Pons (tissue), 1 donor: Measurements from ENCODE around the gene TIMM10B.
A peak's percentile ranks its signal among the peaks of the same experiment; 100 is the strongest.

Source experiments
- DNase-seq: peaks from one replicate; pipeline ENCODE4 v3.0.0-alpha.2; 2016; ENCODE audit warnings: low spot score

TIMM10B gene

GRCh38 chr11:6472934-6473333 is 8.4 kb upstream of the TIMM10B start:
- no peak for DNase-seq

DNA sequence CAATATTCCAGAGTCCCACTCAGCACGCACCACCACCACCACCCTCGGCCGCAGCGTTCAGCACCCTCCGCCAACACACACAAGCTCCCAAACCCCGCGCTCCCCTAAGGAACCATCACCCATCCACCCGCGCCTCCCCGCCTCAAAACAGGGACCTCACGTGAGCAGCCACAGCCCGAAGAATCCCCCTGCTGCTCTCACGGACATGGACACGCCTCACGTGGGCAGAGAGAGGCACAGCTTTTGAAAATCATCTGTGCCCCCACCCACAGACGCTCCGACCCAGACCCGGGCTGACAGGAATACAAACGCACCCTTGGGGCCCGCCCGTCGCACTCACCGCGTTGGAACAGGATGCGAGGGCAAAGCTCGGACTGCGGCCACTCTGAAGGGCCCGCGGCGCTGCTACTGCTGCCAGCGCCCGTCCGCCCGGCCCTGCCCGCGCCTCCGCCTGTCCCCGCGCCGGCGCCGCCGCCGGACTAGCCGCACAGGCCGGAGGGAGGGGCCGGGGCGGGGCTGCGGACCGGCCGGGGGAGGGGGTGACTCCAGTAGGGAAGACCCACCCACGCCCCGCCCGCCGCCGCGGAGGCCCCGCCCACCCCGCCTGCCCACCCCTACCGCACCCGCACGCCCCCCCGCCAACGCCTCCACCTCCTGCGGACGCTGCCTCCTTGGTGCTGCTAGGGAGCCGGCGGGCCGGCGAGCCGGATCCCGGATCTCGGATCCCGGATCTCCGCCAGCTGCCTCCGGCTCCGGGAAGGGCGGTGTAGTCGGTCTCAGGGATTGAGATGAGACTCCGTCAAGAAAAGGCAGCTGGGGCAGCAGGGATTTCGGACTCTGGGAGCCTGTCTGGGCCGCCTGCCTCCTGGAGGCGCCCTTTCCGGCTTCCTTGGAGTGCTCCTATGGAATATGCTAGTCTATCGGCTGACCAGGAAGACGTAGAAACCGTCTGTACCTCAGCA is 7.6 kb upstream of the TIMM10B start, which contains the start of gene TRIM3:
TSS of gene TRIM3 (minus strand) at position 491 of the 962 bp plus-strand sequence. CDS start 8,246 bp downstream, outside the sequence.
- peak; percentile 89 for DNase-seq

DNA sequence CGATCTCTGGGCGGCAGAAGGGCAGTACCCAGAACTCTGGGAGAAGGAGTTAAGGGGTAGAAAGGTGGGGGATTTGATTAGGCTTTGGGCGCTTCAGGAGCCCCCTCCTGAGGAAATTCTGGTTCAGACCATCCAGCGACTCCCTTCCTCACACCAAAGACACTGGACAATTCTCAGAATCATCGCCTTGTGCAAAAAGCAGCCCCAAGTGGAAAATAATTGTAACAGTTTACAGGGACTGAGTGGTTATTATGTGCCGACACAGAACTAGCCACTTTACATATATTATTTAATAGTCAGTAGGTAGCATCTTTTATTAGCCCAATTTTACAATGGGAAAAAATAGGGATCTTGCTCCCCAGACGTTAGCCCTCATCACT is 6.9 kb upstream of the TIMM10B start:
- DNase-seq: no peak

DNA sequence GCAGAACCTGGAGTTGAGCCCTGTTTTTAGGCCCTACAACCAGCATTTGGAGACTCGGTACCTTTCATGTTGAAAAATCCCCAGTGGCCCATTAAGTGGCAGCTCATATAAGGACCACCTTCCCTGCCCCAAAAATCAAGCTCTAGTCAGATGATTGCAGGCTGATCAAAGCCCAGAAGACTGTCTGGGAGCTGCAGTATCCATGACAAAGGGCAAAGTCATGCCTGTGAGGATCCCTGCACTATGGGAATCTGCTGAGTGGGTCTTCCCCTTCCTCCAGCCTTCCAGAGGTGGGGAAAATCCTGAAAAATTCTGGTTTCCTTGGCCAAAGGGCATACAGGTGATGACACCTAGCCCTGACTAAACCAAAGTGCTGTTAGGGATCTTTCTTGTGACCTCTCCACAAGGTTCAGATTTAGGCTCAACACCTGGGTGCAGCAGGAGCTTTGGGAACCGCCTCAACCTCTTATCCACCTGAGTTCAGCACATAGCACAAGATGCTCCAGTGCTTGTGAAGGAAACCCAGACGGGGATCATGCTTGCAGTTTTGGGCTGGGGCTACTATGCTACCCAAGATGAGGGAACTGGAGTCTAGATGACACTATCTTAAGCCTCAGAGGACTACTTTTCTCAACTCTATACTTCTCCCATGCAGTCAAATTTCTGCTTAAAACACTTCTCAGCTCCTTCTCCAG is 6.3 kb upstream of the TIMM10B start:
- DNase-seq: no peak

GRCh38 chr11:6475936-6476335 is 5.4 kb upstream of the TIMM10B start:
- DNase-seq: no peak

- no peak for DNase-seq
These were observed 4.7 kb upstream of the TIMM10B start for GRCh38 chr11:6476571-6476970.

DNA sequence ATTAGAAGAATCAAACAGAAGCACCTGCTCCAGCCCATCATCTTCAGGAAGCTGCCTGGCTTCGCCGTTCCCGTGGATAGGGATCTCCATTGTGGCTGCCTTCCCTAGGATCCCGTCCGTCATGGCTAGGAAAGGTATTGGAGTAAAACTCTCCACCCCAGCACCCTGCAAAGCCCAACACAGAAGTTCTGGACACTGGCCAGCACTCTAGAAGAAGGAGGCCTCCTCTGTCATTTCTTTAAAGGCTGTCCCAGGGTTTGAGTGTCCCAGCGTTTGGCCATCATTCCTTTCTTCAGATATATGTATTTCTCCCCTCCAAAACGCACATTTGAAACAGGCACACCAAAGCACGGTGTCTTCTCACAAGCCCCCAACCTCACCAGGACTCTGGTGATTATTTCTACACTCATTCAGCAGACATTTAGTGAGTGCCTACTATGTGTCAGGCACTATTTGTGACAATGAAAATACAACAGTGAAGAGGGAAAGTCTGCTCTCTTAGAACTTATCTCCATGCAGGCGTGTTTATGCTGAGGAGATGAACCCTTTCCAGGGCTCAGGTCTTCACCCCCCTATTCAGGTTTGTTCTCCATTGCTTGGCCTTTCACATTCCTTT is 894 bp upstream of the TIMM10B start:
- no peak for DNase-seq

DNA sequence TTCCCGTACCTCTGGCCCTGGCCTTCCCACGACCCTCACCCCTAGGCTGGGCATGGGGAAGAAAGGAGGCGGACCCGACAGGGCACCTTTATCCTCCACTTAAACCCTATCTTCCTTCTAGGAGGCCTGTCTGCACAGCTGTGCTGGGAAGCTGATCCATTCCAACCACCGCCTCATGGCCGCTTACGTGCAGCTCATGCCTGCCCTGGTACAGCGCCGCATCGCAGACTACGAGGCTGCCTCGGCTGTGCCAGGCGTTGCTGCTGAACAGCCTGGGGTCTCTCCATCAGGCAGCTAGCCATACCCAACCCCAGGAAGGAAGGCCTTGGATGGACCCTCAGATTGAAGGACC is 599 bp downstream of the TIMM10B start:
- no peak for DNase-seq

DNA sequence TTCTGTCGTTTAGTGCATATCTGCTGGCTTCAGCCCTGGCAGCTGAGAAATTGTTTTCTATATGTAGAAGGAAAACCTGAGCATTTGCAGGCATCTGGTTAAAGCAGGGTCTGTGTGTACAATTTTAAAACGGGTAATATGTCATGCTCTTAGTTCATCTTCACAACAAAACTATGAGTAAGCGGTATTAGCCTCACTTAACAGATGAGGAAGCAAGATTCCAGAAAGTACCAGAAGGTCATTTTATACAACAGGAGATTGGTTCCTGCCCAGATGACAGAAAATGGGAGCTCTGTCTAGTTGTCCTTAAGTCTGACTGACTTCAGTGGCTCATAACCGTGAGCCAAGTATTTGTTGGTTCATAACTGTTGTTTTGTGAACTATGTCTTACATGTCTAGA is 1.1 kb downstream of the TIMM10B start:
- no peak for DNase-seq

DNA sequence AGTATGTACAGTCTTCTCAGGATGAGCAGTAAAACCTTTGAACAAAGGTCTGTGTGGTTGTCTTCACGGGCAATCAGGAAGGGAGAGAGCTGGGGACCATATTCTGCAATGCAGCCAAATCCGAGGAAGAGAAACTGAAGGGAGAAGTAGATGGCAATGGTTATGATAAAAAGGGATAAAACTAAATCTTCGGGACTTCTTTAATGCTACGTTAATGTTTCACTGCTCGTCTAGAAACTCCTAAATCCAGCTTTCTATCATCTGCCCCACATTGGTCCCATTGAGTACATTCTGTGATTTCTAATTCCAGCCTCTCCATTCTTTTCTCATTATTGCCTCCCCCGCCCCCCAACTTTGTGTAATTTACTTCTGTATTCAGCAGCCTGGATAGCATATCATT is 1.7 kb downstream of the TIMM10B start:
- no peak for DNase-seq

GRCh38 chr11:6485661-6486060 is 4.4 kb downstream of the TIMM10B start:
- no peak for DNase-seq

- no peak for DNase-seq
These were observed 5.0 kb downstream of the TIMM10B start for GRCh38 chr11:6486256-6486655.

DNA sequence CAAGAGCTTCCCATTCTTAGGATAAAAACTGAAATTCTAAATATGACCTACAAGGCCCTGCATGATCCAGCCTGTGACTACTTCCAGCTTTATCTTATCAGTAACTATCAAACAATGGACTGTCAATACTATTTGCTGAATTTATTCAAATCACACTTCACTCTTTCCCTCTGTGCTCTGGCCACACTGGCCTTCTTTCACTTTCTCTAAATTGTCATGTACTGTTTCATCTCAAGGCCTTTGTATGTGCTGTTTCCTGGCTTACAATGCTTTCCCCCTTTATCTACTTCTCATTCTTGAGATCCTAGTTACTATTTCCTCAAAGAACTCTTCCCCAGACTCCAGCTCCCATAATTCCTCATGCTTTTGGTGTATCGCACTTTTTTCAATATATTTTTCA is 5.6 kb downstream of the TIMM10B start:
- DNase-seq: no peak

- DNase-seq: no peak
These were observed 7.0 kb downstream of the TIMM10B start for GRCh38 chr11:6488342-6488741.

DNA sequence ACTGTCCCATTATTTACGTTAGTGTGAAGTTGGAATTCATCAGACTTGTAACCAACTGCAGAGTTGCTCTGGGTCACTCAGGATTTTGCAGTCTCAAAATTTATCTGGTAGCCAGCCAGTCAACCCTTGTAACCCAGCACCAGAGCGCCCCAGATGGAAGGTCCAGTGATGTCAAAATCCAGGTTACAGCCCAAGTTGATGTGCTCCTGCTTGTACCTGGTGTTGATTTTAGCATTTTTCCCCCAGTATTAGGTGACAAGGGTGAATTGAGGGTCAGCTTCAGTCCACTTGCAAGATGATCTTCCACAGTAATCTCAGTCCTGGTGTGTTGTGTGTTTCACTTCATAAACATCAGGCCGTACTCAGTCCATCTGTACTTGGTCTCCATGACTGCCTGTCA is 7.5 kb downstream of the TIMM10B start:
- no peak for DNase-seq

DNA sequence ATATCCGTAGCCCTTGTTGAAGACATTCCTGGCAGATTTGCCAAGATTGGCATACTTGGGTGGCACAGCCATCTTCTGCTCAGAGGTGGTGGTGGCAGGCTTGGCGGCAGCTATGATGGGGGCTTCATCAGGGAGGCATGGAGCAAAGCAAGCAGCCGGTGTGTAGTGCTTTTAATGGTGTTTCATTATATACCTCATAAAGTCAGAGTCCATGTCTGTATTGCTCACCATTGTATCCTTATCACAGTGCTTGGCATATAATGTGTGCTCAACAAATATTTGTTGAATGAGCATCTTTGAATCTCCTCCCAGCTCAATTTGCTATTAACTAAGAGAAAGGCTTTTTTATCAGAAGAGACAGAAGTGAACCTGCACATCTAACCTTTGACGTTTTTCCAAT is 8.0 kb downstream of the TIMM10B start:
- no peak for DNase-seq

GRCh38 chr11:6497069-6497839 is 16.0 kb downstream of the TIMM10B start, which contains the start of gene DNHD1:
TSS of gene DNHD1 (plus strand) at chr11:6497280. CDS start at chr11:6498216, 936 bp downstream.
- DNase-seq: no peak

DNA sequence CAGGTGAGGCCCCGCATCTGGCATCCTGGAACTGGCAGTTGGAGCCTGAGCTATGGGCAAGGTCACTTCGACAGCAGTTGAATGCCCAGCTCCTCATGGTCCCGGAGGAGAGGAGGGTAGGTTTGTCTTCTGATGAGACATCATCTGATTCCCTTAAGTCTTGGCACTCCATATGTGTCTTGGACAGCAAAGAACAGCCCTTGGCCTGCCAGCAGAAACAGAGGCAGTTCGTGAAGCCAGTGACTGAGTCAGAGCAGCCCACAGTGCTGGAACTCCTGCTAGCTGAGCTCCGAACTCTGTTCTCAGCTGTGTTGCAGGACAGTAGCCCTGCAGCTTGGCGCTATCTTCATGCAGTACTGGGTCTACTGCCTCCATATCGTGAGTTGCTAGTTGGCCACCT is 16.8 kb downstream of the TIMM10B start:
- DNase-seq: no peak

DNA sequence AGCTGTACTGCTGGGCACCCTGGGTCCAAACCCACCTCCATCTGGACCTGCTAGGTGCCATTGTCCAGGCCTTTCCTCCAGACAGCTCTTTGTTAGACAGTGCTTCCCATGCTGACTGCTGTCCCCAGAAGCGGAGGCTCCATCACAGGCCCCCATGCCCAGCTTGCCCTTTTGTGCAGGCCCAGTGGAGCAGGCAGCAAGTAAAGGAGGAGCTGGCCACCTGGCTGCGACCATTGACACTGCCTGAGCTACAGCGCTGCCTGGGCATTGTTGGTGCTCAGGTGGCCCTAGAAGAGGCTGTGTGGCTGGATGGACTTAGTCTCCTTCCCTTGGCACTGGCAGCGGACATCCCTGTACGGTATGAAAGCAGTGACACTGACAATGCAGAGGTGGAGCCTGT is 17.2 kb downstream of the TIMM10B start:
- no peak for DNase-seq

GRCh38 chr11:6502382-6502781 is 21.1 kb downstream of the TIMM10B start:
- DNase-seq: no peak

- no peak for DNase-seq
These were observed 22.9 kb downstream of the TIMM10B start for GRCh38 chr11:6504166-6504565.
